ENCODE results near the gene KCNH6. TPM values are rescaled to one million over a fixed set of nuclear protein-coding genes. Genes with fewer than 3 reads are reported as not detected.

The KCNH6 gene
- not detected for total RNA-seq

GRCh38 chr17:63523253-63523855 is at the start of gene KCNH6:
Gene KCNH6 (plus strand): TSS chr17:63523358. CDS start chr17:63523414, 56 bp downstream.
- no peaks in the 10 kb centered on the region for H3K9me3 ChIP-seq
- no peak within 1 kb of the TSS for H3K27ac ChIP-seq
- H3K27me3 ChIP-seq, result no peaks in the 10 kb centered on the region
- H3K4me1 ChIP-seq, result peaks cover 0 to 3% of the 10 kb centered on the region in 2 donors
- no peak for DNase-seq (ENCODE audit: low spot score in 2 of 2)
- intact Hi-C loops (cut with DNase I), result no loop called here
- H3K4me3 ChIP-seq, result peak within 1 kb of the TSS in 1 of 2 donors; percentile 34
- no peaks in the 10 kb centered on the region for H3K36me3 ChIP-seq
- no peak for TF ChIP-seq CTCF (IDR thresholded peaks at IDR 0.05)

- Histone ChIP-seq H3K4me3 (no peak overlapping the region), H3K4me1 (peaks cover 0 to 15% of the 10 kb centered on the region in 2 donors), H3K36me3 (no peaks in the 10 kb centered on the region), H3K9me3 (no peaks in the 10 kb centered on the region), H3K27ac (no peak overlapping the region), H3K27me3 (no peaks in the 10 kb centered on the region)
- TF ChIP-seq CTCF (IDR thresholded peaks at IDR 0.05), result no peak
- DNase-seq (ENCODE audit: low spot score in 2 of 2), result no peak
- intact Hi-C loops (cut with DNase I), result no loop called here
Observed at GRCh38 chr17:63474174-63474573, 49.0 kb upstream of the KCNH6 start.

GRCh38 chr17:63474586-63475460 is 48.3 kb upstream of the KCNH6 start:
- DNase-seq (ENCODE audit: low spot score in 2 of 2), result no peak
- Histone ChIP-seq H3K4me3 (no peak overlapping the region), H3K27me3 (no peaks in the 10 kb centered on the region), H3K4me1 (peaks cover 0 to 15% of the 10 kb centered on the region in 2 donors), H3K36me3 (no peaks in the 10 kb centered on the region), H3K27ac (no peak overlapping the region), H3K9me3 (no peaks in the 10 kb centered on the region)
- TF ChIP-seq CTCF (IDR thresholded peaks at IDR 0.05), result no peak
- intact Hi-C loops (cut with DNase I), result no loop called here

- Histone ChIP-seq H3K27ac (no peak overlapping the region), H3K4me1 (peaks cover 0 to 15% of the 10 kb centered on the region in 2 donors), H3K4me3 (peak overlapping the region in 1 of 2 donors; percentile 67), H3K9me3 (no peaks in the 10 kb centered on the region), H3K36me3 (no peaks in the 10 kb centered on the region), H3K27me3 (no peaks in the 10 kb centered on the region)
- DNase-seq (ENCODE audit: low spot score in 2 of 2), result no peak
- TF ChIP-seq CTCF (IDR thresholded peaks at IDR 0.05), result no peak
- intact Hi-C loops (cut with DNase I), result no loop called here
Observed at GRCh38 chr17:63475491-63476412, 47.4 kb upstream of the KCNH6 start.

- peaks cover 0 to 15% of the 10 kb centered on the region in 2 donors for H3K4me1 ChIP-seq
- H3K4me3 ChIP-seq, result peak overlapping the region; percentile 67 to 71
- no peaks in the 10 kb centered on the region for H3K9me3 ChIP-seq
- intact Hi-C loops (cut with DNase I), result no loop called here
- H3K27ac ChIP-seq, result no peak overlapping the region
- no peak for DNase-seq (ENCODE audit: low spot score in 2 of 2)
- no peaks in the 10 kb centered on the region for H3K27me3 ChIP-seq
- TF ChIP-seq CTCF (IDR thresholded peaks at IDR 0.05), result no peak
- H3K36me3 ChIP-seq, result no peaks in the 10 kb centered on the region
Observed at GRCh38 chr17:63476459-63476853, 46.7 kb upstream of the KCNH6 start.
